ENCODE results near the gene COPB1. TPM values are rescaled to one million over a fixed set of nuclear protein-coding genes. Genes with fewer than 3 reads are reported as not detected.

The COPB1 gene
- total and polyA plus RNA-seq, 8 donors = 31.4 to 58.0 (median 44.9) TPM

DNA sequence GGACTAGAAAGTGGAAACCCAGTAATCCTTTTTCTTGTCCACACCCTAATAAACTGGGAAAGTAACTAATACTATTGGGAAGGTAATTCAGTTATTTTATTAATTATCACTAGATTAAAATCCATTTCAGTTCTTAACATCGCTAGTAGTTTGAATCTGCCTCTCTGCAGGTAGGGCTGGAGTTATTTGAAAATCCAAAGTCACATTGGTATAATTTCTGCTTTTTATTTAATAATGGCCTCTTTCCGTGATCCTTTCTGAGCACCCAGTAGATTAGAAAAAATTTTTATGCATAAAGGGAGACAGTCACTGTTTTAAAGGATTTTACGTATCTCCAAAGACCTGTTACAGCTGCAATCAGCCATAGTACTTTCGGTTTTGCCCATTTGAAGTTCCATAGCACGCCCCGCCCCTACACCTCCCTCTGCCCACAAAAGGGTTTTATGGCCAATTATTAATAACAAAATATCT, 605 bp upstream of the COPB1 start:
- Histone ChIP-seq H3K4me3 (peak overlapping the region; percentile 62 to 68 (median 64)), H3K36me3 (peaks cover 0 to 6% (median 3%) of the 10 kb centered on the region in 3 donors), H3K4me1 (peaks cover 0 to 23% (median 13%) of the 10 kb centered on the region in 3 donors), H3K27ac (peak overlapping the region; percentile 64 to 88 (median 81)), H3K9me3 (no peaks in the 10 kb centered on the region), H3K27me3 (no peaks in the 10 kb centered on the region)
- intact Hi-C loops (cut with DNase I) = no loop called here
- DNase-seq (peak in 5 of 6 donors; percentile 36 to 57 (median 48)), FAIRE-seq (no peak), ATAC-seq (peak; percentile 75 to 88 (median 78))
- TF ChIP-seq, protein P1, sequence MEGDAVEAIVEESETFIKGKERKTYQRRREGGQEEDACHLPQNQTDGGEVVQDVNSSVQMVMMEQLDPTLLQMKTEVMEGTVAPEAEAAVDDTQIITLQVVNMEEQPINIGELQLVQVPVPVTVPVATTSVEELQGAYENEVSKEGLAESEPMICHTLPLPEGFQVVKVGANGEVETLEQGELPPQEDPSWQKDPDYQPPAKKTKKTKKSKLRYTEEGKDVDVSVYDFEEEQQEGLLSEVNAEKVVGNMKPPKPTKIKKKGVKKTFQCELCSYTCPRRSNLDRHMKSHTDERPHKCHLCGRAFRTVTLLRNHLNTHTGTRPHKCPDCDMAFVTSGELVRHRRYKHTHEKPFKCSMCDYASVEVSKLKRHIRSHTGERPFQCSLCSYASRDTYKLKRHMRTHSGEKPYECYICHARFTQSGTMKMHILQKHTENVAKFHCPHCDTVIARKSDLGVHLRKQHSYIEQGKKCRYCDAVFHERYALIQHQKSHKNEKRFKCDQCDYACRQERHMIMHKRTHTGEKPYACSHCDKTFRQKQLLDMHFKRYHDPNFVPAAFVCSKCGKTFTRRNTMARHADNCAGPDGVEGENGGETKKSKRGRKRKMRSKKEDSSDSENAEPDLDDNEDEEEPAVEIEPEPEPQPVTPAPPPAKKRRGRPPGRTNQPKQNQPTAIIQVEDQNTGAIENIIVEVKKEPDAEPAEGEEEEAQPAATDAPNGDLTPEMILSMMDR (IDR thresholded peaks at IDR 0.05) = no peak
- 2% methylated on average over 6 of the region's 6 CpGs for WGBS, 2 donors

DNA sequence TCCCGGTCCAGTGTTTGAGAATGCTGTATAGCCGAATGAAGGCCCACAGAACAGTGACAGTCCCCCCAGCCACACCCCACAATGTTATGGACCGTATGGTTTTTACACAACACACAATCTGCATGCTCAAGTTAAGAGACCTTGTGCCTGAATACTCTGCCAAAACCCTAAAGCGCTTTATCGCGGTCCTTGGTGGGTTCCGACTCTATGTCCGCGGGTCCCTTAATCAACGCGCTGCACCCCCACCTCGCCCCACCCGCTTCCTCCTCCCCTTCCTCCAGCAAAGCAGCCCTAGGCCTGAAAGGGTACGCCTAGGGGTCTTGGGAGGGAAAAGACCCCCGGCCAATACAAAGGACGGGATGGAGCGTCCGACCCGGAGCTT, 442 bp downstream of the COPB1 start:
- peak overlapping the region; percentile 62 to 68 (median 64) for H3K4me3 ChIP-seq
- peaks cover 0 to 4% (median 3%) of the 10 kb centered on the region in 3 donors for H3K36me3 ChIP-seq
- TF ChIP-seq, protein P1 (IDR thresholded peaks at IDR 0.05) = no peak
- H3K9me3 ChIP-seq = no peaks in the 10 kb centered on the region
- DNase-seq (peak in 3 of 6 donors; percentile 30 to 63 (median 50)), FAIRE-seq (no peak), ATAC-seq (peak; percentile 41 to 59 (median 54))
- intact Hi-C loops (cut with DNase I) = no loop called here
- peaks cover 0 to 27% (median 13%) of the 10 kb centered on the region in 3 donors for H3K4me1 ChIP-seq
- H3K27ac ChIP-seq = peak overlapping the region; percentile 64 to 88 (median 81)
- H3K27me3 ChIP-seq = no peaks in the 10 kb centered on the region
- WGBS, 2 donors = 0% methylated on average over 18 to 19 of the region's 19 CpGs

DNA sequence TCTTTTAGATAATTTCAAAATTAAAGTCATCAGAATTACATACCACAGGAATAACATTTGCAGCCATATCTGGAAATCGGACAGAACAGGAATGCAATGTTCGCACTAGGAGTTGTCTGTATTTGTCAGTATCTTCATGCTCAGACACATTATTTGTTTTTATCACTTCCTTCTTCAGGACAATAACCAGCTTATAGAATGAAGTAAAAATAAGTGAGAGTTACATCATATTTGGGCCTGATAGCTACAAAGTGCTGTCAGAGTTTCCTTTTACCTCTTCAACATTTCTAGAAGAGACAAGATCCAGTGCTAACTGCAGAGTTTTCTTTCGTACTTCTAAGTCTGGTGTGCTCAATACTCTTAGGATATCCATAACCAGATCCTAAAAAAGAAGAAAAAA, 18.9 kb downstream of the COPB1 start:
- H3K4me3 ChIP-seq = no peak overlapping the region
- intact Hi-C loops (cut with DNase I) = no loop called here
- no peaks in the 10 kb centered on the region for H3K9me3 ChIP-seq
- no peak overlapping the region for H3K27ac ChIP-seq
- no peaks in the 10 kb centered on the region for H3K27me3 ChIP-seq
- H3K4me1 ChIP-seq = no peaks in the 10 kb centered on the region
- DNase-seq (no peak), FAIRE-seq (no peak), ATAC-seq (no peak)
- WGBS, 2 donors = 88 to 90% methylated on average over 3 of the region's 3 CpGs
- TF ChIP-seq, protein P1 (IDR thresholded peaks at IDR 0.05) = no peak
- peaks cover 9 to 90% (median 50%) of the 10 kb centered on the region in 3 donors for H3K36me3 ChIP-seq

DNA sequence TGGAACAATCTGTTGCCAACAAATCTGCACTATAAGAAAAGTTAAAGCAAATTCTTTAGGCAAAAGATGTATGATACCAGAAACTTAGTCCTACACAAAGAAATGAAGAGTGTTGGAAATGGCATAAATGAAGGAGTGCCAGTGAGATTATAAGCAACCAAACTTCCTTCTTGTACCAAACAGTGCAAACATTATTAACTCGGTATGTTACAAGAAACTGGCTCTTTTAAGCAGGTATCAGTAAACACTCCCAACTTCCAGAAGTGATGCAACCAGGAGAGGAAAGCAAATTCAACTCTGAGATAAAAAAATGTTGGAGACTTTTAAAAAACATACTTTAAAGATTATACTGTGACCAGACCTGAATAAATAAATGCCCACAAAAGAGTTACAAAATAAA, 28.5 kb downstream of the COPB1 start:
- WGBS, 2 donors = 10 to 26% methylated on average over 1 of the region's 1 CpG
- Histone ChIP-seq H3K36me3 (peaks cover 1 to 74% (median 31%) of the 10 kb centered on the region in 3 donors), H3K4me3 (no peak overlapping the region), H3K9me3 (no peaks in the 10 kb centered on the region), H3K4me1 (peaks cover 0 to 11% (median 0%) of the 10 kb centered on the region in 3 donors), H3K27ac (no peak overlapping the region), H3K27me3 (no peaks in the 10 kb centered on the region)
- intact Hi-C loops (cut with DNase I) = no loop called here
- TF ChIP-seq, protein P1 (IDR thresholded peaks at IDR 0.05) = no peak
- FAIRE-seq = no peak
- peak in 3 of 4 donors; percentile 29 to 39 (median 33) for ATAC-seq
- DNase-seq = no peak

DNA sequence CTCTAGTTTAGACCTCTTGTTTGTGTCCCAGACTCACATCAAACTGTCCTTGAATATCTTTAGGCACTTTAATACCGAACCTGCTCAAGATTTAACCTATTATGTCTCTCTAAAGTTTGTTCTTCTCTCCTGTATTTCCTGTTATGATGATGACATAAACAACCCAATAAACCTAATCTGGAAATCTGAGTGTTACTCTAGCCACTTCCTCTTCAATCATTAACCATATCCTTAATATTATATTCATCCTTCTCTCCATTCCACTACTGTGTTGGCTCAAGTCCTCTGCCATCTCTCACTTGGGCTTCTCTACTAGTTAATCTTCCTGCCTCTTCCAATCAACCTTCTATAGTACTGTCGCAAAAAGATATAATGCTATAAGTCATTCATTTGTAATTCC, 36.0 kb downstream of the COPB1 start:
- no peak overlapping the region for H3K4me3 ChIP-seq
- intact Hi-C loops (cut with DNase I) = no loop called here
- H3K27me3 ChIP-seq = no peaks in the 10 kb centered on the region
- H3K9me3 ChIP-seq = no peaks in the 10 kb centered on the region
- no peak for DNase-seq
- H3K36me3 ChIP-seq = peaks cover 0 to 96% (median 44%) of the 10 kb centered on the region in 3 donors
- peaks cover 0 to 3% (median 0%) of the 10 kb centered on the region in 3 donors for H3K4me1 ChIP-seq
- no peak for FAIRE-seq
- no peak overlapping the region for H3K27ac ChIP-seq
- no peak for ATAC-seq
- 66 to 83% methylated on average over 2 of the region's 2 CpGs for WGBS, 2 donors
- TF ChIP-seq, protein P1 (IDR thresholded peaks at IDR 0.05) = no peak

Measured in pancreas (tissue), 10 donors.